ENCODE results near the gene ADARB2.

GRCh38 chr10:1138529-1138928, 598.8 kb downstream of the ADARB2 start:
- TF ChIP-seq EZH2 (IDR thresholded peaks at IDR 0.05; ENCODE audit: low read depth, unreplicated experiment) (no peak), JUNB (IDR thresholded peaks at IDR 0.05; ENCODE audit: unreplicated experiment) (no peak), POLR2AphosphoS5 (IDR thresholded peaks at IDR 0.05; ENCODE audit: low read depth) (no peak), CTCF (conservative IDR thresholded peaks at IDR 0.05; ENCODE audit: low read depth in 2 of 2) (no peak), REST (IDR thresholded peaks at IDR 0.05; ENCODE audit: unreplicated experiment) (no peak), NANOG (IDR thresholded peaks at IDR 0.05; ENCODE audit: borderline replicate concordance) (no peak), EZH2phosphoT487 (IDR thresholded peaks at IDR 0.05; ENCODE audit: unreplicated experiment) (no peak), CREB1 (CRISPR knock-in tag; IDR thresholded peaks at IDR 0.05; ENCODE audit: low read depth) (no peak)
